Measurements from ENCODE around the gene CDV3.
"Not testable (repeated sequence)": the region's sequence is repeated elsewhere in the genome, so short reads cannot be mapped to it uniquely, and the experiment has no call there.

DNA sequence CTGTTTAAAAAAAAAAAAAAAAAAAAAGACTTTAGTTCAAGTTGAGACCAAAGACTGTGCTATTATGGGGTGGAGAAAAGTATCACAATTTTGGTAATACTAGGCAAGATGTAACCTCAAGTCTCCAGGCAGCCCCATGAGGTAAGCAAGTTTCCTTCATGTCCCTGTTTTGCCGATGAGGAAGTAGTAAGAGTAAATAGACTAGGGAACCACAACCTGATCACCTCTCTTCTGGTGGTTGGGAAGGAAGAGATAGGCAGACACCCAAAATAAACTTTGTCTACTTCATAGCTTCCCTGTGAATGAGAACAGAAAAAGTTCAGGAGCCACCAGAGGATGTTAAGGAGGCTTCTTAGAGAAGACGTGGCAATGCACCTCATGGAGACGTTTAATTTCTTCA is 49.7 kb upstream of the CDV3 start:
- not testable (repeated sequence) for TF ChIP-seq EZH2 (IDR thresholded peaks at IDR 0.05; ENCODE audit: low read depth); CTCF (conservative IDR thresholded peaks at IDR 0.05)

Data from PC-9 (cell line).